ENCODE results near the gene PRR16.
A peak's percentile ranks its signal among the peaks of the same experiment; 100 is the strongest.

The PRR16 gene

GRCh38 chr5:120516805-120517204, 52.7 kb downstream of the PRR16 start:
- DNase-seq: no peak

DNA sequence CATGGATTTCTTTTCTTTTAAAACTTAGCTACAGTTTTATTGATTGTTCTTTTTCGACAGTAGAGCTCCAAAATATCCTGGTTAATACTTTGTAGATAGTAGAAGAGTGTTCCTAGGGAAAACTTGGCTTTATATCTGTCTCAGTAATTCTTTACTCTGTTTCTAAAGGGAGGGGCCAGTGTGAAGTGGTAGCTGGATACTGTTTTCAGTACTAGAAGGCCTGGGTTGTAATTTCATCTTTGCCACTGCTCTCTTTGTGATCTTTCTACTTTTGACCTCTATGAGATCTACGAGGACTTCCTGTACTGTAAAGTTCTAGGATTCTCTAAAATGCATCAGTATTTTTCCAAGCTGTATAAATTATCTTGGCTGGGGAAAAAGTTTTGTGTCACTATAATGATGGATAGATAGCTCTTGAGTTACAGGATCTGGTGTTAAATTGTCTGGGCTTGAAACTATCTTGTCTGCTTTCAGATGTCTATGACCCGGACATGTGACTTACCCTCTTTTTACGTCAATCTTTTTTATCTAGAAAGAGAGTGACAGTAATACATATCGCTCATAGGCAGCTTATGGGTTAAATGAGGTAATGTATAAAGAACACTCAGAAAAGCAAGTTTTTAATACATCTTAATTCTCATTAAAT, 53.6 kb downstream of the PRR16 start:
- DNase-seq: no peak

GRCh38 chr5:120518581-120518980, 54.5 kb downstream of the PRR16 start:
- DNase-seq: no peak

GRCh38 chr5:120527251-120527650, 63.2 kb downstream of the PRR16 start:
- DNase-seq: no peak

- no peak for DNase-seq
Observed at GRCh38 chr5:120528609-120529008, 64.5 kb downstream of the PRR16 start.

GRCh38 chr5:120529386-120529785, 65.3 kb downstream of the PRR16 start:
- no peak for DNase-seq

DNA sequence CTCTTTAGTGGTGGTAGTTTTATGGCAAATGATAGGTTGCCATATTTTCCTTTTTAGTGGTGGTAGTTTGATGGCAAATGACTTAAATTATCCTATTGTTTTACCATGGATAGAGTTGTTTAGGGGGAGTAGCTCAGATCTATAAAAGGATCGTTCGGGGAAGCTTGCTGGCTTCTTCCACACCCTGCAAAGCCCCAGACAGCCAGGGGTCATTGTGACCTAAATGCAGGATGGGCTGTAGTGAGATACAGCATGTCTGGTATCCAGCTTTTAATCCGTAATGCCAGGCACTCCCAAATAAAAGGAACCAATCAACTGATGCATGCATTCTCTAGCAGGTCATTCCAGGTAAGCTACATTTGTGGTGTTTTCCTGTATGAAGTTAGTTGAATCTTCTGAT, 67.1 kb downstream of the PRR16 start:
- DNase-seq: no peak

- DNase-seq: no peak
Observed at GRCh38 chr5:120532835-120533234, 68.7 kb downstream of the PRR16 start.

DNA sequence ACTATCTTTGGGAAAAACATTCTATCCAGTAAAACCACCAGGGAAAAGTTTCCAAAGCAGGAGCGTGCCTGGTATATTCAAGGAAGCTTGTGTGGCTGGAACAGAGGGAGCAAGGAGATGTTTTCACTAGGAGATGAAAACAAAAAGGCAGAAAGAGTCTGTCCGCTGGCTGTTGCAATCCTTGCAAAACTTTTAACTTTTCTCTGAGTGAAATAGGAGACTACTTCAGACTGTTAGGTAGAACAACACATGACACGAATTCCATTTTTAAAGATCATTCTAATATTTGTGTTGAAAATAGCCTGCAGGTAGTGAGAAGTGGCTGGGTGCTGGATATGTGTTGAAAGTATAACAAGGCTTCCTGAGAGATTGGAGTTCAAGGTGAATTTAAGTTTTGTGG, 69.5 kb downstream of the PRR16 start:
- no peak for DNase-seq

GRCh38 chr5:120535900-120536299, 71.8 kb downstream of the PRR16 start:
- no peak for DNase-seq

GRCh38 chr5:120538149-120538548, 74.0 kb downstream of the PRR16 start:
- no peak for DNase-seq

- DNase-seq: no peak
Observed at GRCh38 chr5:120538644-120539043, 74.5 kb downstream of the PRR16 start.

DNA sequence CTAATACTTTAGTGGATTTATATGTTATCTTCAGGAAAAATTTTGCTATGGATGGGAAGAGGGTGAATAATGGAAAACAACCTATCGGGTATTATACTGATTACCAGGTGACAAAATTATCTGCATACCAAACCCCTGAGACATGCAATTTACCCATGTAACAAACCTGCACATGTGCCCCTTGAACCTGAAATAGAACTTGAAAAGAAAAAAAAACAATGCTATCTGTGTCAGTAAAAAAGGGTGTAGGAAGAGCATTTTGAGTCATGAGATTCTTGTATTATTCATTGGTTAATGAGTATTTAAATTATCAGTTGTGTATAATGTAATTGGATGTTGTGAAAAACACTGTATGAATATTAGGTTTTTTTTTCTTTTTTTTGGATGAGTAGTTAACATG, 75.4 kb downstream of the PRR16 start:
- DNase-seq: no peak

GRCh38 chr5:120540097-120540496, 76.0 kb downstream of the PRR16 start:
- DNase-seq: no peak

DNA sequence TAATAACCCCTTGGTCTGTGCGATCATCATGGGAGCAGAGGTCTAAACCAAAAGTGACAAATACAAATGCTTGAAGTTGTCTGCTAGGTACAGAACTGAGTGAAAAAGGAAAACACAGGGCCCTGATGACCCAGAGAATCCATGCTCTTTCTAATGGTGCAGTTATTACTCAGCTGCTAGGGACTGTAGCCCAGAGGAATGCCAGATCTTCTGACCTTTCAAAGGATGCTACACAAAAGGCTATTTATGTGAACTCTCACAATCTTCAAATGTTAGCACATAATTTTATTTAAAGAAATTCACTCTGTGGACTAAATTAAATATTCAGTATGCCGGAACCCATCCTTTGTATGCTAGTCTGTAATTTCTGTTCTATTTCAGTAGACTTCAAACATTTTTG, 79.9 kb downstream of the PRR16 start:
- no peak for DNase-seq

DNA sequence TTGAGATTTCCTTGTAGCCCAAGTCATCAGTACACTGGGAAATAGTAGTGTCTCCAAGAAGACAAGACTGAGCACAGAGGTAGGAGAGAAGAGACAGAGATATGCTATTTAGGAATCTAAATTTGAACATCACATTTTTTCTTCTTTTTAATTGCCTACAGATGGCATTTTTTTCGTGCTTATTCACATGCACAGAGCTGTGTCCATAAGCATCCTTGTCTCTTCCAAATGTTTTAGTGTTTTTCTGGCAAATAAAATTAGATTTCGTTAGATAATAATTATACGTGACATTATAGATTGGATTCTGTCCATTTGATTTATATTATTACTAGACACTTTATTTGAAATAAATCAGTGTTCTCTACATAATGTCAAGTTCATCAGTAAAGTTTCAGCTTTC, 80.9 kb downstream of the PRR16 start:
- no peak for DNase-seq

GRCh38 chr5:120545951-120546350, 81.9 kb downstream of the PRR16 start:
- peak in 2 of 4 experiments; percentile 2 to 3 for DNase-seq

GRCh38 chr5:120546922-120547321, 82.8 kb downstream of the PRR16 start:
- DNase-seq: no peak

GRCh38 chr5:120550358-120550757, 86.3 kb downstream of the PRR16 start:
- no peak for DNase-seq

- DNase-seq: no peak
Observed at GRCh38 chr5:120552638-120553037, 88.5 kb downstream of the PRR16 start.

DNA sequence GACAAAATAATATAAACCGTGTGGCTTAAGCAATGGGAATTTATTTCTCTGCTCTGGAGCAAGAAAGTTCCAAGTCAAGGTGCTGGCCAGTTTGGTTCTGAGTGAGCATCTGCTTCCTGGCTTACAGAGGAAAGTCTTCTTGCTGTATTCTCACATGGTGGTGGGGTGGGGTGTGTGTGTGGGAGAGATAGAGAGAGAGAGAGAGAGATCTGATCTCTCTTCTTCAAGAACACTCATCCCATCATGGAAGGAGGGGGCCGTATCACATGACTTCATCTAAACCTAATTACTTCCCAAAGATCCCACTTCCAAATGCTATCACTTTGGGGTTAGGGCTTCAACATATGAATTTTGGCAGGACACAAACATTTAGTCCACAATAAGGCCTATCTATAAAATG, 91.2 kb downstream of the PRR16 start:
- no peak for DNase-seq

DNA sequence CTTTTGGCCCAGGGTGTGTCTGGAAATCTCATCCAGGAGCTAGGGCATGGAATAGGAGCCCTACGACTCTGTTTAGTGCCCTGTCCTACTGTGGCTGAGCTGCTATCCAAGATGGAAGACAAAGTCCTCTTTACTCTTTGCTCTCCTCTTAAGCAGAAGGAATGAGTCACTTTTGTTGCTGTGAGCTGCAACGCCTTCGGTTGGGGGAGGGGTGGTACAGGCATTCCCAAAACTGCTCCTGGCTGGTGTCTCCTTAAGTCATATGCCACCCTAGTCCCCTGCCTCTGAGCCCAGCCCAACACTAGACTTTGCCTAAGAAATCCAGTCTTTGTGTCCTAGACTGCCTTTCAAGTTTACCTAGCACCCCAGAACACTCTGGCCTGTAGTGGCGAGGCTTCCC, 99.9 kb downstream of the PRR16 start:
- DNase-seq: no peak

DNA sequence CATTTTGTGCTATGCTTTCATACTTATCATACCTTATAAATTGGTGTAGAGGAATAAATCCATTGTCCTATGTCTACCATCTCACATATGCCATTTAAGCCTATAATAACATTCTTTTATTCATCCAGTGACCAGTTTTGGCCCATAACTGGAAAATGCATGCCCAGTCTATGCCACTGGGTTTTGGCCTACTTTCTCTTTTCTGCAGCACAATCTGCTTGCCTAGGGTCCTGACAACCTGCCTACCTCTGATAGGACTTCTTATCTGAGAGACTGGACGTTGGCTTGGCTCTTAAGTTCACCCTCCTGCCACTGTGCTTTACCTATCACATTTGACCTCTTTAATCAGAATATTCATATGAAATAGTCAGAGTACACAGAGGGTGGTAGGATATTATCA, 103.0 kb downstream of the PRR16 start:
- DNase-seq: no peak

DNA sequence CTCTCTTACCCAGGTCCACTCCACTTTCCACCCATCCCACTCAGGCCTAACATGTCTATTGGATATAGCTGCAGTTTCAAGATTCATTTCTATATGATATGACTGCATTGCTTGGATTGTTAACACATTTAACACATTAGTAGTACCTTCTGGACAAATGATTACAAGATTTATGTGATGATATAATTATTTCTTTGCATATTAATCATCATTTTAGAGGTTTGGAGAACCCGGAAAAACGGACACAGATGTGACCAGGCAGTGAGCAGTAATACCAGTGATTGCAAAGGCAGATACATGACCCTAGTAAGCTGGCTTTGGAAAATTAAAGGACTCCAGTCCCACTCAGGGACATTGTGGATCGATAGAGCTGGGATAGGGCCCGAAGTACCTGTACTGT, 103.8 kb downstream of the PRR16 start:
- no peak for DNase-seq

GRCh38 chr5:120568711-120569110, 104.6 kb downstream of the PRR16 start:
- no peak for DNase-seq

Measured in suppressor macrophage (primary cell).